ENCODE data around the gene FIBIN.
"Not testable (repeated sequence)": the region's sequence is repeated elsewhere in the genome, so short reads cannot be mapped to it uniquely, and the experiment has no call there.

The FIBIN gene

DNA sequence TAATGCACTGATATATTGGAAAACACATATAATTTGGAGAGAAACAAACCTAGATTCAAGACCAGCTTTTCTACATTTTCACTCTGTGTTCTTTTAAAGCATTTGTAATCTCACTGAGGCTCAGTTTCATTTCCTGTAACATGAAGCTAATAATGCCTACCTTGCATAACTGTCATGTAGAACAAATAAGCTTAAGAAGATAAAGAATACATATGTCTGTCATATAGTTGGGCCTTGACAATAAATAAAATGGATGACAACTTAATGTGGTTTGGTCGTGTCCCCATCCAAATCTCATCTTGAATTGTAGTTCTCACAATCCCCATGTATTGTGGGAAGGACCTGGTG lies 35.2 kb upstream of the FIBIN start:
- Histone ChIP-seq H3K4me1 (ENCODE audit: control insufficient read depth, insufficient read depth, low read length) (no peaks in the 10 kb centered on the region), H3K27ac (ENCODE audit: low read depth, low read length) (no peak overlapping the region), H3K27me3 (ENCODE audit: control insufficient read depth, insufficient read depth, low read length) (no peaks in the 10 kb centered on the region), H3K9ac (ENCODE audit: low read length) (no peak overlapping the region), H3K36me3 (ENCODE audit: control insufficient read depth, insufficient read depth, low read length) (no peaks in the 10 kb centered on the region), H3K4me3 (ENCODE audit: low read length) (no peak overlapping the region)

DNA sequence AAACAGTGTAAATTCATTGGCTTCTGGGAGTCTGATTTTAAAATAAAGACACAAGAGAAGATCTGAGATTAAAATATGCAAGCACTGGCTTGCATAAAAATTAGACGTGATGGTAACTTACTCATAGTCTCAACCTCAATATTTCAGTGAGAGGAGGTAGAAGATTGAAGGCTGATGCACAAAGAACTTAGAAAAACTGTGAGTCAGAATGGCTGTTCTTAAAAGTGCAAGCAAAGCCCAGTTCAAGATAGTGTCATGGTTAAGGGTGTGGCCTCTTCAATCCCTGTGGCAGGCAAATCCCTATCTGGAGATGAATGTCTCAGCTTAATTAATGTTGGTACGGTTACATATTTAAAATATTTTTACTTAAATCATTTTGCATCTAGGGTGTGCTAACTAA lies 33.6 kb upstream of the FIBIN start:
- no peak overlapping the region for H3K4me3 ChIP-seq (ENCODE audit: low read length)
- peaks cover 2% of the 10 kb centered on the region for H3K4me1 ChIP-seq (ENCODE audit: control insufficient read depth, insufficient read depth, low read length)
- H3K9ac ChIP-seq (ENCODE audit: low read length) = no peak overlapping the region
- H3K36me3 ChIP-seq (ENCODE audit: control insufficient read depth, insufficient read depth, low read length) = no peaks in the 10 kb centered on the region
- no peaks in the 10 kb centered on the region for H3K27me3 ChIP-seq (ENCODE audit: control insufficient read depth, insufficient read depth, low read length)
- H3K27ac ChIP-seq (ENCODE audit: low read depth, low read length) = no peak overlapping the region

DNA sequence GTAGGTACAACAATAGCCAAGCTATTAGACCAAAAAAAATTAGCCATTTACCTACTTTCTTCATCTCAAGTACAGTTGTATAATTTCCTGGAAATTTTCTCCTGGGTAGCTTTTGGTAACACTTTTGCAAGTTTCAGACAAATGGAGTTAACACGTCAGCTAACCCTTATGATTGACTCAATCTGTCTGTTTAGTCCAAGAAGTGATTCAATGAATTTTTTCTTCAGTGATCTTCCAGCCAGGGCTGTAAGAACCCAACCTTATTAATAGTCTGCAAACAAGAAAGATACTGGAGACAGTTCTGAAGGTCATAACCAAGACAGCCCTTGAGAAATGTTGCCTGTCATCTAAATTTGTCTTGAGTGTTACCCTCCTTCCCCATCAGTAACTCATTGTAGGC lies 30.1 kb upstream of the FIBIN start:
- Histone ChIP-seq H3K27ac (ENCODE audit: low read depth, low read length) (peak overlapping the region; percentile 12), H3K4me3 (ENCODE audit: low read length) (no peak overlapping the region), H3K27me3 (ENCODE audit: control insufficient read depth, insufficient read depth, low read length) (no peaks in the 10 kb centered on the region), H3K36me3 (ENCODE audit: control insufficient read depth, insufficient read depth, low read length) (no peaks in the 10 kb centered on the region), H3K4me1 (ENCODE audit: control insufficient read depth, insufficient read depth, low read length) (peaks cover 2% of the 10 kb centered on the region), H3K9ac (ENCODE audit: low read length) (no peak overlapping the region)

DNA sequence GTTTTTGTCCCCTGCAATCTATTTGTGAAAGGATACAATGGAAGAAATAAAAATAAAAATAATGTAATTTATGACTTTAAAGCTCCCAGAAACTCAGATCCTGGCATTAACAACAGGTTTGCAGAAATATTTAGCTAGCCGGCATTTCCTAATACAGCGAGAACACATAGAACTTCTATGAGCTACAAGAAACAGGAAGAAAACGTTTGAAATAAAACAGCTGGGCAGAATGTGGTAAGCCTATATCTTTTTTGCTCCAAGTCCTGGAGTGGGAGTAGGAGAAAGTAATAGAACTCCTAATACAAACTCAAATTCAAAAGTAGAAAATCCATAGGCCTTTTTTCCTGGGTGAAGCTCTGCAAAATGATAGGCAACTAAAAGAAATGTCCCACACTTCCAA lies 29.6 kb upstream of the FIBIN start:
- H3K27ac ChIP-seq (ENCODE audit: low read depth, low read length) = peak overlapping the region; percentile 12
- H3K4me3 ChIP-seq (ENCODE audit: low read length) = no peak overlapping the region
- no peaks in the 10 kb centered on the region for H3K36me3 ChIP-seq (ENCODE audit: control insufficient read depth, insufficient read depth, low read length)
- peaks cover 2% of the 10 kb centered on the region for H3K4me1 ChIP-seq (ENCODE audit: control insufficient read depth, insufficient read depth, low read length)
- no peak overlapping the region for H3K9ac ChIP-seq (ENCODE audit: low read length)
- no peaks in the 10 kb centered on the region for H3K27me3 ChIP-seq (ENCODE audit: control insufficient read depth, insufficient read depth, low read length)

DNA sequence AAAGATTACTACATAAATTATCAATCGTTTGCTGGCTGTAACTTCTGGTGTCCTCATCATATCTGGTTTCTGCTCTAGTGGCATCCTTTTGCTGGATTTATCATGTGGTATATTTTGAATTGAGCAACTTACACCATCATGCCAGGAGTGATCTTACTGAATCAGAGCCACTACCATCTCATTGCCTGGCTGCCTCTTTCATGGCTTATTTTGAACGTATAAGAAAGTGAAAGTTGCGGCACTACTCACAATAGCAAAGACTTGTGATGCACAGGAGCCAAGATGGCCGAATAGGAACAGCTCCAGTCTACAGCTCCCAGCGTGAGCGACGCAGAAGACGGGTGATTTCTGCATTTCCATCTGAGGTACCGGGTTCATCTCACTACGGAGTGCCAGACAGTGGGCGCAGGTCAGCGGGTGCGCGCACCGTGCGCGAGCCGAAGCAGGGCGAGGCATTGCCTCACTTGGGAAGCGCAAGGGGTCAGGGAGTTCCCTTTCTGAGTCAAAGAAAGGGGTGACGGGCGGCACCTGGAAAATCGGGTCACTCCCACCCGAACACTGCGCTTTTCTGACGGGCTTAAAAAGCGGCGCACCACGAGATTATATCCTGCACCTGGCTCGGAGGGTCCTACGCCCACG lies 28.9 kb upstream of the FIBIN start:
- H3K4me3 ChIP-seq (ENCODE audit: low read length); H3K27me3 ChIP-seq (ENCODE audit: control insufficient read depth, insufficient read depth, low read length); H3K27ac ChIP-seq (ENCODE audit: low read depth, low read length); H3K9ac ChIP-seq (ENCODE audit: low read length); H3K36me3 ChIP-seq (ENCODE audit: control insufficient read depth, insufficient read depth, low read length); H3K4me1 ChIP-seq (ENCODE audit: control insufficient read depth, insufficient read depth, low read length): not testable (repeated sequence)

DNA sequence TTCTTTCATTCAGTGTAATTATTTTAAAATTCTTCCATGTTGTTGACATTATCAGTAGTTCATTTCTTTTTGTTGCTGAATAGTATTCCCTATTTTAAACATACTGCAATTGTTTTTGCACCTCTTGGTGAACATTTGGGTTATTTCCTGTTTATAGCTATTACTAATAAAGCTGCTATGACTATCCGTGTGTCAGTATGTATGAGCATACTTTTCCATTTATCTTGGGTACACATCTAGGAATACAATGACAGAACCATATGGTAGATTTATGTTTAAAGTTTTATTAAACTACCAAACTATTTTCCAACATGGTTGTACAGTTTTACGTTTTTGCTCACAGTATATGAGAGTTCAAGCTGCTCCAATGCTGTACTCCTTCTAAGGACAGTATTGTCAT lies 22.0 kb upstream of the FIBIN start:
- H3K27me3 ChIP-seq (ENCODE audit: control insufficient read depth, insufficient read depth, low read length) = no peaks in the 10 kb centered on the region
- H3K4me3 ChIP-seq (ENCODE audit: low read length) = no peak overlapping the region
- H3K27ac ChIP-seq (ENCODE audit: low read depth, low read length) = no peak overlapping the region
- H3K9ac ChIP-seq (ENCODE audit: low read length) = no peak overlapping the region
- no peaks in the 10 kb centered on the region for H3K36me3 ChIP-seq (ENCODE audit: control insufficient read depth, insufficient read depth, low read length)
- peaks cover 5% of the 10 kb centered on the region for H3K4me1 ChIP-seq (ENCODE audit: control insufficient read depth, insufficient read depth, low read length)

DNA sequence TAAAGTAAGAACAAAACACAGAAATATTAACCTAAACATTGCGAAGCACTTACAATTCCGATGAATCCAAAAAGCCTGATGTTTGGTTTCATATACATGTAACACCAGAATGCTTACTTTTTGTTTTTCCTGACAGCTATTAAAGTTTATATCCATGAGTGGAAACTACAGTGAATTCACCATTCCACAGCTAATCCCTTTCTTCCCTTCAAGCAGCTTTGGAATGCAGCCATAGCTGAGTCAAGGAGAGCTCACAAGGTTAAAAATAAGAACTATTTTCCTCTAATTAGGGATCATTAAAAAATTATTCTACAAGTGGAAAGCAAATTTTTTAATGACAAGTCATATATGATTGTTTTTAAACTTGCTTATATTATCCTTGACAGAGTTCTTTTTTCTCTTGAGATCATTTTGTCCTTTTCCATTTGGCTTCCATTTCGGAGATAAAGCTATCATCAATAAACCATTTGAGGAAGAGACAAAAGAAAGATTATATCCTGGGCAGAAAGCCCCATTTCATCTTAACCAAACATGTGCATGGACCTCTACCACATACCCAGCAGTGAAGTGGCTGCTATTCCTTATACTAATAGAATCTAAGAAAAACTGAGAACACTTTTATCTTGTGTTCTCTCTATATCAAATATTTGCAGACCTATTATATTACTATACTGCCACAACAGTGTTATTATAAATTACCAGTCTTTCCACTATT lies 19.7 kb upstream of the FIBIN start:
- no peak overlapping the region for H3K9ac ChIP-seq (ENCODE audit: low read length)
- H3K4me3 ChIP-seq (ENCODE audit: low read length) = no peak overlapping the region
- H3K36me3 ChIP-seq (ENCODE audit: control insufficient read depth, insufficient read depth, low read length) = no peaks in the 10 kb centered on the region
- H3K27me3 ChIP-seq (ENCODE audit: control insufficient read depth, insufficient read depth, low read length) = no peaks in the 10 kb centered on the region
- H3K27ac ChIP-seq (ENCODE audit: low read depth, low read length) = peak overlapping the region; percentile 45
- peaks cover 5% of the 10 kb centered on the region for H3K4me1 ChIP-seq (ENCODE audit: control insufficient read depth, insufficient read depth, low read length)

DNA sequence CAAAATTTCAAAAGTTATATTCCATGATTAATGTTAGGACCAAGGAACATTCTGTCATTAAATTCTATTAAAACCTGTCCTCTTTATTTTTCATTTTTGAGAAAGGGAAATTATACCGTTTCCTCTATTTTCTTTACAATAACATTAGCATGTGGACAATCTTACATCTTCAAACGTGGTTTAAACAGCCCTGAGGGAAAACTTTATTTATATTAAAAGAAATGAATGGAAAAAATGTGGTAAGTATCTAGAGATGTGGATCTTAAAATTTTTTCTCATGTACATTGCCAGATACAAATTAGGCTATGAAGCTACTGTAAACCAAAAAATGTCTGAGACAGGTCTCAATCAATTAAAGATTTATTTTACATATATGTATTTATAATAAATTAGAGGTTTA lies 18.9 kb upstream of the FIBIN start:
- peaks cover 5% of the 10 kb centered on the region for H3K4me1 ChIP-seq (ENCODE audit: control insufficient read depth, insufficient read depth, low read length)
- no peaks in the 10 kb centered on the region for H3K27me3 ChIP-seq (ENCODE audit: control insufficient read depth, insufficient read depth, low read length)
- no peak overlapping the region for H3K4me3 ChIP-seq (ENCODE audit: low read length)
- H3K36me3 ChIP-seq (ENCODE audit: control insufficient read depth, insufficient read depth, low read length) = no peaks in the 10 kb centered on the region
- no peak overlapping the region for H3K27ac ChIP-seq (ENCODE audit: low read depth, low read length)
- no peak overlapping the region for H3K9ac ChIP-seq (ENCODE audit: low read length)

DNA sequence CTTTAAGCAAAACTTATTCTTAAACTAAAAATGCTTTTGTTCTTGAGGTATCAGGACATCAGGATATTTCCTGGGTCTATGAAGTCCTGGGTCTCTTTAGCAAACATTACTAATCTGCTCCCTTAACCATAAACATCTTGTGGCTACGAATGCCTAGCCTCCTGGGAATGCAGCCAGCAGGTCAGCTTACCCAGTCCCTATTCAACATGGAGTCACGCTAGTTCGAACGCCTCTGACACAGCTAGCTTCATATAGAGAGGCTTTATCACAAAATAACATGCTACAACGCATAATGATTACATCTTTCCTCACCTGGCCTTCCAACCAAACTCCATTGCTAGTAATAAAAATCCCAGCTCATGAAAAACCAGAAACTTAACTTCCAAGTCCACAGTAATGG lies 17.5 kb upstream of the FIBIN start:
- Histone ChIP-seq H3K27ac (ENCODE audit: low read depth, low read length) (peak overlapping the region; percentile 37), H3K9ac (ENCODE audit: low read length) (no peak overlapping the region), H3K4me1 (ENCODE audit: control insufficient read depth, insufficient read depth, low read length) (peaks cover 5% of the 10 kb centered on the region), H3K4me3 (ENCODE audit: low read length) (no peak overlapping the region), H3K36me3 (ENCODE audit: control insufficient read depth, insufficient read depth, low read length) (no peaks in the 10 kb centered on the region), H3K27me3 (ENCODE audit: control insufficient read depth, insufficient read depth, low read length) (no peaks in the 10 kb centered on the region)

DNA sequence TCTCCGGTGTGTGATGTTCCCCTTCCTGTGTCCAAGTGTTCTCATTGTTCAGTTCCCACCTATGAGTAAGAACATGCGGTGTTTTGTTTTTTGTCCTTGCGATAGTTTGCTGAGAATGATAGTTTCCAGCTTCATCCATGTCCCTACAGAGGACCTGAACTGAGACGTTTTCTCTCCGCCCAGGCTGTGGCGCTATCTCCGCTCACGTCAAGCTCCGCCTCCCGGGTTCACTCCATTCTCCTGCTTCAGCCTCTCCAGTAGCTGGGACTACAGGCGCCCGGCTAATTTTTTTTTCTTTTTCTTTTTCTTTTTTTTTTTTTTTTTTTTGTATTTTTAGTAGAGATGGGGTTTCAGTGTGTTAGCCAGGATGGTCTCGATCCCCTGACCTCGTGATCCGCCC lies 16.7 kb upstream of the FIBIN start:
- not testable (repeated sequence) for H3K27me3 ChIP-seq (ENCODE audit: control insufficient read depth, insufficient read depth, low read length); H3K36me3 ChIP-seq (ENCODE audit: control insufficient read depth, insufficient read depth, low read length); H3K9ac ChIP-seq (ENCODE audit: low read length); H3K4me3 ChIP-seq (ENCODE audit: low read length); H3K4me1 ChIP-seq (ENCODE audit: control insufficient read depth, insufficient read depth, low read length); H3K27ac ChIP-seq (ENCODE audit: low read depth, low read length)

DNA sequence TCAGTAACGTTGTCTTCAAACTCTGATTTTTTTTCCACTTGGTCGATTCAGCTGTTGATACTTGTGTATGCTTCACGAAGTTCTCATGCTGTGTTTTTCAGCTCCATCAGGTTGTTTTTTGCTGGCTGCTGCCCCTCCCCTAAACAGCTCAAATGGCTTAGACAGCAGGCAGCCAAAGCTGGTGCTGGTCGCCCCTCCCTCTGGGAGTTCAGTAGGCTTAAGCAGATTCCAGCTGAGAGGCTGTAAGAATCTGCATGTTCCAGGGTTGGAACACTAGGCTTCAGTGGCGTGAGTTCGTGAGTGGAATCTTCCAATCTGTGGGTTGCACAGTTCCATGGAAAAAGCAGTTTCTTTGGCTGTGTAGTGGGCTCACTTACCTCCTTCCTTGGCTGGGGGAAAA lies 10.3 kb upstream of the FIBIN start:
- H3K4me1 ChIP-seq (ENCODE audit: control insufficient read depth, insufficient read depth, low read length) = no peaks in the 10 kb centered on the region
- no peak overlapping the region for H3K27ac ChIP-seq (ENCODE audit: low read depth, low read length)
- H3K9ac ChIP-seq (ENCODE audit: low read length) = no peak overlapping the region
- no peak overlapping the region for H3K4me3 ChIP-seq (ENCODE audit: low read length)
- H3K36me3 ChIP-seq (ENCODE audit: control insufficient read depth, insufficient read depth, low read length) = no peaks in the 10 kb centered on the region
- no peaks in the 10 kb centered on the region for H3K27me3 ChIP-seq (ENCODE audit: control insufficient read depth, insufficient read depth, low read length)

DNA sequence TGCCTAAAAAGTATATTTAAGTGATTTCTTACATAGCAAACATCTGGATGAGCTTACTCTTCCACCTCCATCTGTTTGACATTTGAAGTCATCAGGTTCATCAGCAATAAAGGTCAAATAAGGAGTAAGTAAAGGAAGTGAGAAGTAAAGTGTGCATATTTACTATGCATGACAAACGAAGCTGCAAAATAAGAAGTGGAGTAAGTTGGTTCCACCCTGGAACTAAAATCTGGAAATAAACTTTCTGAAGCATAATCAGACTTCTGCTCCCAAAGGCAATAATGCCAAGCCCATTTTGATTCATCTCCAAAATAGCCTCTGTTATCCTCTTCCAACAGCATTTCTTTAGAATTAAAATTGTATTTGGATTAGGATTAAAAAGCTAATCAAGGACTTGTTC lies 8.4 kb upstream of the FIBIN start:
- H3K27me3 ChIP-seq (ENCODE audit: control insufficient read depth, insufficient read depth, low read length) = no peaks in the 10 kb centered on the region
- H3K4me1 ChIP-seq (ENCODE audit: control insufficient read depth, insufficient read depth, low read length) = no peaks in the 10 kb centered on the region
- no peaks in the 10 kb centered on the region for H3K36me3 ChIP-seq (ENCODE audit: control insufficient read depth, insufficient read depth, low read length)
- H3K9ac ChIP-seq (ENCODE audit: low read length) = no peak overlapping the region
- H3K27ac ChIP-seq (ENCODE audit: low read depth, low read length) = peak overlapping the region; percentile 11
- H3K4me3 ChIP-seq (ENCODE audit: low read length) = no peak overlapping the region

DNA sequence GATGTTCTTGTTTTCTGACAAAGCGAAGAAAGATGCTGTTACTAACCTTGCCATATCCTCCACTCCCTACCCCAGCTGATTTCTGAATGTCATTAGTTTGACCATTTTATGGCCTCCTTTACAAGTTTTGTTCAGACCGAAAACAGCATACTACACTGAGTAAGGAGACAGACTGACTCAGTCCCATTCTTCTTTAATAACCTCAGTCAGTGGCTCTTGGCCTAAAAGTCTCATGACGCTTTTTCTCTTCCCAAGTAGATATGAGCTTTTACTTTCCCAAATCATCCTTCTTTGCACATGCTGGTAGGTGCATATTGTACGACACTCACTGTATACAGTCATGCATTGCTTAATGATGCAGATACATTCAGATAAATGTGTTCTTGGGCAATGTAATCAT lies 8.0 kb upstream of the FIBIN start:
- H3K27ac ChIP-seq (ENCODE audit: low read depth, low read length) = peak overlapping the region; percentile 11
- H3K9ac ChIP-seq (ENCODE audit: low read length) = no peak overlapping the region
- no peaks in the 10 kb centered on the region for H3K27me3 ChIP-seq (ENCODE audit: control insufficient read depth, insufficient read depth, low read length)
- H3K4me1 ChIP-seq (ENCODE audit: control insufficient read depth, insufficient read depth, low read length) = no peaks in the 10 kb centered on the region
- H3K4me3 ChIP-seq (ENCODE audit: low read length) = no peak overlapping the region
- no peaks in the 10 kb centered on the region for H3K36me3 ChIP-seq (ENCODE audit: control insufficient read depth, insufficient read depth, low read length)

Measured in rectal smooth muscle tissue (tissue), 1 donor.